Measurements from ENCODE around the gene DHRSX. TPM values are rescaled to one million over a fixed set of nuclear protein-coding genes. Genes with fewer than 3 reads are reported as not detected.
"Not testable (repeated sequence)": the region's sequence is repeated elsewhere in the genome, so short reads cannot be mapped to it uniquely, and the experiment has no call there.

DHRSX gene
- total and polyA plus RNA-seq, 2 experiments from 2014 or later = 15.2 to 30.2 TPM

- TF ChIP-seq EZH2phosphoT487 (IDR thresholded peaks at IDR 0.05; ENCODE audit: insufficient read depth, low read depth) = no peak
- no peak for TF ChIP-seq EZH2 (IDR thresholded peaks at IDR 0.05; ENCODE audit: insufficient read depth, poor library complexity, severe bottlenecking)
- H4K20me1 ChIP-seq (ENCODE audit: insufficient read depth) = no peaks in the 10 kb centered on the region
- H3K9ac ChIP-seq = no peak overlapping the region
- no peaks in the 10 kb centered on the region for H3K4me1 ChIP-seq (ENCODE audit: insufficient read depth)
- no peak overlapping the region for H2AFZ ChIP-seq
- H3K9me2 ChIP-seq (ENCODE audit: insufficient read depth) = no peaks in the 10 kb centered on the region
- 92 to 94% methylated on average over 3 of the region's 3 CpGs for WGBS, 2 experiments (ENCODE audit: low coverage in 1 of 2, low lambda C conversion rate in 2 of 2, missing lambda C conversion rate in 2 of 2)
- in situ Hi-C loops (cut with MboI) = no loop called here
- H3K4me3 ChIP-seq = no peak overlapping the region
- no peaks in the 10 kb centered on the region for H3K79me2 ChIP-seq (ENCODE audit: insufficient read depth)
- no peaks in the 10 kb centered on the region for H3K36me3 ChIP-seq (ENCODE audit: low read depth)
- DNase-seq = no peak
- no peaks in the 10 kb centered on the region for H3F3A ChIP-seq (ENCODE audit: insufficient read depth)
- no peaks in the 10 kb centered on the region; the same call in 1 of the 2 replicates for H3K27me3 ChIP-seq (replicated peaks; ENCODE audit: insufficient read depth)
- no peaks in the 10 kb centered on the region for H3K9me3 ChIP-seq (ENCODE audit: low read depth)
- no peak overlapping the region for H3K4me2 ChIP-seq (ENCODE audit: unreplicated experiment)
- no peak overlapping the region for H3K27ac ChIP-seq
Observed at GRCh38 chrX:2507196-2507595, 6.4 kb upstream of the DHRSX start.

- H4K20me1 ChIP-seq (ENCODE audit: insufficient read depth); H3K79me2 ChIP-seq (ENCODE audit: insufficient read depth); H3K9ac ChIP-seq; H3K4me3 ChIP-seq; H3K9me2 ChIP-seq (ENCODE audit: insufficient read depth); H3K9me3 ChIP-seq (ENCODE audit: low read depth); H3F3A ChIP-seq (ENCODE audit: insufficient read depth); H3K4me1 ChIP-seq (ENCODE audit: insufficient read depth); in situ Hi-C loops (cut with MboI); H3K27ac ChIP-seq; H3K36me3 ChIP-seq (ENCODE audit: low read depth); H3K27me3 ChIP-seq (replicated peaks; ENCODE audit: insufficient read depth); H3K4me2 ChIP-seq (ENCODE audit: unreplicated experiment); H2AFZ ChIP-seq: not testable (repeated sequence)
- WGBS, 2 experiments (ENCODE audit: low coverage in 1 of 2, low lambda C conversion rate in 2 of 2, missing lambda C conversion rate in 2 of 2) = 92 to 93% methylated on average over 5 to 8 of the region's 8 CpGs
- peak; percentile 34 for DNase-seq
Observed at GRCh38 chrX:2505341-2505740, 4.6 kb upstream of the DHRSX start.

- WGBS, 2 experiments (ENCODE audit: low coverage in 1 of 2, low lambda C conversion rate in 2 of 2, missing lambda C conversion rate in 2 of 2) = 49 to 50% methylated on average over 7 of the region's 7 CpGs
- no peaks in the 10 kb centered on the region for H3F3A ChIP-seq (ENCODE audit: insufficient read depth)
- H3K4me1 ChIP-seq (ENCODE audit: insufficient read depth) = no peaks in the 10 kb centered on the region
Observed at GRCh38 chrX:2504706-2505332, 4.0 kb upstream of the DHRSX start.

GRCh38 chrX:2503591-2504500 is 3.1 kb upstream of the DHRSX start:
- no peak for DNase-seq
- H3K4me2 ChIP-seq (ENCODE audit: unreplicated experiment) = no peak overlapping the region
- H3K36me3 ChIP-seq (ENCODE audit: low read depth) = no peaks in the 10 kb centered on the region
- no peak overlapping the region for H2AFZ ChIP-seq
- 85 to 88% methylated on average over 13 of the region's 13 CpGs for WGBS, 2 experiments (ENCODE audit: low coverage in 1 of 2, low lambda C conversion rate in 2 of 2, missing lambda C conversion rate in 2 of 2)
- H3K27ac ChIP-seq = no peak overlapping the region
- no peaks in the 10 kb centered on the region for H4K20me1 ChIP-seq (ENCODE audit: insufficient read depth)
- no peak overlapping the region for H3K9ac ChIP-seq
- TF ChIP-seq EZH2 (IDR thresholded peaks at IDR 0.05; ENCODE audit: insufficient read depth, poor library complexity, severe bottlenecking) = no peak
- peaks cover 15% of the 10 kb centered on the region for H3K79me2 ChIP-seq (ENCODE audit: insufficient read depth)
- H3K9me3 ChIP-seq (ENCODE audit: low read depth) = no peaks in the 10 kb centered on the region
- no peaks in the 10 kb centered on the region for H3K27me3 ChIP-seq (replicated peaks; ENCODE audit: insufficient read depth)
- H3F3A ChIP-seq (ENCODE audit: insufficient read depth) = peaks cover 8% of the 10 kb centered on the region
- no peaks in the 10 kb centered on the region for H3K9me2 ChIP-seq (ENCODE audit: insufficient read depth)
- H3K4me1 ChIP-seq (ENCODE audit: insufficient read depth) = peaks cover 7% of the 10 kb centered on the region
- in situ Hi-C loops (cut with MboI) = no loop called here
- no peak overlapping the region for H3K4me3 ChIP-seq

More at GRCh38 chrX:2504706-2505332, 4.0 kb upstream of the DHRSX start:
- in situ Hi-C loops (cut with MboI) = no loop called here
- H3K9ac ChIP-seq = no peak overlapping the region
- no peaks in the 10 kb centered on the region for H3K9me2 ChIP-seq (ENCODE audit: insufficient read depth)
- no peak overlapping the region for H2AFZ ChIP-seq
- no peak overlapping the region for H3K4me2 ChIP-seq (ENCODE audit: unreplicated experiment)
- H4K20me1 ChIP-seq (ENCODE audit: insufficient read depth) = no peaks in the 10 kb centered on the region
- DNase-seq = no peak
- H3K36me3 ChIP-seq (ENCODE audit: low read depth) = no peaks in the 10 kb centered on the region
- no peaks in the 10 kb centered on the region for H3K9me3 ChIP-seq (ENCODE audit: low read depth)
- TF ChIP-seq EZH2phosphoT487 (IDR thresholded peaks at IDR 0.05; ENCODE audit: insufficient read depth, low read depth) (no peak), EZH2 (IDR thresholded peaks at IDR 0.05; ENCODE audit: insufficient read depth, poor library complexity, severe bottlenecking) (no peak)
- peaks cover 5% of the 10 kb centered on the region; the same call in 1 of the 2 replicates for H3K79me2 ChIP-seq (ENCODE audit: insufficient read depth)
- H3K27ac ChIP-seq = no peak overlapping the region
- H3K27me3 ChIP-seq (replicated peaks; ENCODE audit: insufficient read depth) = no peaks in the 10 kb centered on the region
- H3K4me3 ChIP-seq = no peak overlapping the region

Data from GM23248 (cell line).